ENCODE data around the gene KIF6.

DNA sequence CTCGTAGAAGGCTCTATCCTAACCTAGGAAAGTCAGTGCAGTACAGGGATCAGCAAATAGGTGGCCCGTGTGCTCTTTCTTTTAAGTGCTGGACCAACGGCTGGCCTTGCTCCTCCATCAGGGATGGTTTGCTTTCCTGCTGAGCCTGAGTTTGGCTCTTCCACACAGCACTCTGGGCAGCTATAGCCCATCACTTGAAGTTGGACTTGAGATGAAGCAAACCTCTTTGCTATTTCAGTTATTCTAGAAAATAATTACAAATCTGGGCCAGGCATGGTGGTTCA lies 335.8 kb downstream of the KIF6 start:
- TF ChIP-seq EP300 (IDR thresholded peaks at IDR 0.05) (no peak), REST (IDR thresholded peaks at IDR 0.05) (no peak), SMC3 (IDR thresholded peaks at IDR 0.05) (no peak), CBX2 (IDR thresholded peaks at IDR 0.05; ENCODE audit: borderline replicate concordance, low read depth) (no peak), NFE2L2 (conservative IDR thresholded peaks at IDR 0.05; ENCODE audit: low read length) (no peak), BHLHE40 (IDR thresholded peaks at IDR 0.05; ENCODE audit: low read depth, low read length) (no peak), ESRRA (IDR thresholded peaks at IDR 0.05; ENCODE audit: borderline replicate concordance, low read length) (no peak), RAD21 (conservative IDR thresholded peaks at IDR 0.05 in 1 of 2, IDR thresholded peaks at IDR 0.05 in 1 of 2) (peak in 1 of 2 experiments; percentile 19; a peak in 2 of 5 replicates), POLR2A (IDR thresholded peaks at IDR 0.05; ENCODE audit: low read length) (no peak), MYC (IDR thresholded peaks at IDR 0.05; ENCODE audit: borderline replicate concordance, low read length) (no peak), JUNB (IDR thresholded peaks at IDR 0.05) (no peak)
- TF ChIP-seq, protein P1, sequence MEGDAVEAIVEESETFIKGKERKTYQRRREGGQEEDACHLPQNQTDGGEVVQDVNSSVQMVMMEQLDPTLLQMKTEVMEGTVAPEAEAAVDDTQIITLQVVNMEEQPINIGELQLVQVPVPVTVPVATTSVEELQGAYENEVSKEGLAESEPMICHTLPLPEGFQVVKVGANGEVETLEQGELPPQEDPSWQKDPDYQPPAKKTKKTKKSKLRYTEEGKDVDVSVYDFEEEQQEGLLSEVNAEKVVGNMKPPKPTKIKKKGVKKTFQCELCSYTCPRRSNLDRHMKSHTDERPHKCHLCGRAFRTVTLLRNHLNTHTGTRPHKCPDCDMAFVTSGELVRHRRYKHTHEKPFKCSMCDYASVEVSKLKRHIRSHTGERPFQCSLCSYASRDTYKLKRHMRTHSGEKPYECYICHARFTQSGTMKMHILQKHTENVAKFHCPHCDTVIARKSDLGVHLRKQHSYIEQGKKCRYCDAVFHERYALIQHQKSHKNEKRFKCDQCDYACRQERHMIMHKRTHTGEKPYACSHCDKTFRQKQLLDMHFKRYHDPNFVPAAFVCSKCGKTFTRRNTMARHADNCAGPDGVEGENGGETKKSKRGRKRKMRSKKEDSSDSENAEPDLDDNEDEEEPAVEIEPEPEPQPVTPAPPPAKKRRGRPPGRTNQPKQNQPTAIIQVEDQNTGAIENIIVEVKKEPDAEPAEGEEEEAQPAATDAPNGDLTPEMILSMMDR (IDR thresholded peaks at IDR 0.05), result no peak
- TF ChIP-seq, protein P2, sequence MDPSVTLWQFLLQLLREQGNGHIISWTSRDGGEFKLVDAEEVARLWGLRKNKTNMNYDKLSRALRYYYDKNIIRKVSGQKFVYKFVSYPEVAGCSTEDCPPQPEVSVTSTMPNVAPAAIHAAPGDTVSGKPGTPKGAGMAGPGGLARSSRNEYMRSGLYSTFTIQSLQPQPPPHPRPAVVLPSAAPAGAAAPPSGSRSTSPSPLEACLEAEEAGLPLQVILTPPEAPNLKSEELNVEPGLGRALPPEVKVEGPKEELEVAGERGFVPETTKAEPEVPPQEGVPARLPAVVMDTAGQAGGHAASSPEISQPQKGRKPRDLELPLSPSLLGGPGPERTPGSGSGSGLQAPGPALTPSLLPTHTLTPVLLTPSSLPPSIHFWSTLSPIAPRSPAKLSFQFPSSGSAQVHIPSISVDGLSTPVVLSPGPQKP (IDR thresholded peaks at IDR 0.05; ENCODE audit: low read depth, low read length), result no peak

Data from A549 (cell line).